Effector CD4-positive, alpha-beta T cell (primary cell): ENCODE results near the gene POLG2.
A peak's percentile ranks its signal among the peaks of the same experiment; 100 is the strongest.
"Not testable (repeated sequence)": the region's sequence is repeated elsewhere in the genome, so short reads cannot be mapped to it uniquely, and the experiment has no call there.

Experiments used
- DNase-seq: peaks from one replicate; pipeline ENCODE4 v3.0.0-alpha.2; 2020

POLG2 gene

DNA sequence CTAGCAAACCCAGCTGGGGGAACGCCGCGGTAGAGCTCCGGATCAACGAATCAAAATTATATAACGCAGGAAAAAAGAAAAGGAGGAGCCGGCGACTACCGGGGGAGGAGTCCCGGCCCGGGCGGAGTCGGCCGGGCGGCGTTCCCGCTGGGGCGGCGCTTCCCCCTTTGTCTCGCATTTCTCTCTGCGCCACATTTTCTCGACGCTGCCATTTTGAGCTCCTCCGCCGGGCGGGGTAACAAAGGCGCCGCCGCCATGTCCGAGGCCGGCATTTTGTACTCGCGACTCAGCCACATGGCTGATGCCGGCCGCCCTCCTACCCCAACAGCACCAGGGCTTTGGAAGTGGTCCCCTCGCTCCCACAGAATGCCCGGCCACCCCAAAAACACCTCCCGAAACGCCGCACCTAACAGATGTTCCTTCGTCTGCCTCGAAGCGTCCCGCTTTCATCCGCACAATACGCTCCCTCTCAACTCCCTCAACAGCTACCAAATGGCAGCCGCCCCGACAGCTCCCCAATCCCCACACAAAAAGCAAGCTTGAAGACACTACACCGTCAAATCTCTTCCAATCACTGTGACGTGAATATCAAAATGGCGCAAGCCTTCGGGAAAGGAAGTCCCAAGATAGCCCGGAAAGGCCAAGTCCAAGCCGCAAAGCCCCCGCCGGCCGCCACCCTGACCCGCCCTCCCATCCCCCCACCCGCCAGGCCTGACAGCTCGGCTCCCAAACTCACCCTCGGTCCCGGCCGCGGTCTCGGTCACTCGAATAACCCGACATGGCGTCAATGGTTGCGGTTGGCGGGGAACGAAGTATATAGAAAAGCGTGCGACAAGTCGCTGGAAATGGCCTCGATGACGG lies 8.7 kb upstream of the POLG2 start:
- DNase-seq: peak; percentile 77

DNA sequence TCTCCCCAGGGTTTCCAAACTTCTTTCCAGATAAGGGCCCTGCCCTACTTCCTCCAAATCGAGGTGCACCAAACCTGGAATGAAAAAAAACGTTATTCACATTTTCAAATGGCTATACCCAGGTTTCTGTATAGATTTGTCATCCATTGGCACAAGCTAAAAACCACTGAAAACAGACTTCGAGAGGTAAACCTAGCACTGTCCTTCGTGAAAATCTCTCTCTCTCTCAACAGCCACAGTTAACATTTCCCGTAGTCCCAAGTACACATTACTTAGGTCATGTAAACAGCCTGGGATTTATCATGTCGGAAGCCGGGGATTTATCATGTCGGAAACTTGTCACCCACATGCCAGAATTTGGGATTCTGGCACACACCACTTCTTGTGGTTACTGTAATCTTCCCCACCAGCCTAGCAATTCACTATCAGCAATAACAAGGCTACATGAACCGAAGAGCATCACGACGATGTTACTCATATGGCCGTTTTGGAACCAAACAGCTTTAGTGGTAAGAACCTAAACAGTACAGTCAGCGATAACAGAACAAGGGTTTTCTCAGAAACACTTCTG lies 8.0 kb upstream of the POLG2 start:
- no peak for DNase-seq

GRCh38 chr17:64503821-64504768 lies 7.2 kb upstream of the POLG2 start:
- no peak for DNase-seq

GRCh38 chr17:64503341-64503740 lies 6.5 kb upstream of the POLG2 start:
- DNase-seq: no peak

DNA sequence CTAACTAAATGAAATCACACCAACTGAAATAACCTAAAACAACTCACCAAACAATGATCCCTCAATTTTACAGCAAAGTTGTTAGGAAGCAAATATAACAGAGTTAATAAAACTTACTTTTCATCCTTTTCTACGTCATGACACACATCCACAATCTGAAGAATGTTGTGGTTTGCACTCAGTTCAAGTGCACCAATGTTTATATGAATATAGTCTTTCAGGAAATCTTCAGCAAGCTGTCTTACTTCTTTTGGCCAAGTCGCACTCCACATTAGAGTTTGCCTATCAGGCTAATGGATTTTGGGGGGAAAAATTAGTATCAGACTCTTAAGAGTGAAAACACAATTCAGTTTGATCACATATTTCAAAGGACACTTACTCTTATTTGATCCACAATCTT lies 6.0 kb upstream of the POLG2 start:
- no peak for DNase-seq

DNA sequence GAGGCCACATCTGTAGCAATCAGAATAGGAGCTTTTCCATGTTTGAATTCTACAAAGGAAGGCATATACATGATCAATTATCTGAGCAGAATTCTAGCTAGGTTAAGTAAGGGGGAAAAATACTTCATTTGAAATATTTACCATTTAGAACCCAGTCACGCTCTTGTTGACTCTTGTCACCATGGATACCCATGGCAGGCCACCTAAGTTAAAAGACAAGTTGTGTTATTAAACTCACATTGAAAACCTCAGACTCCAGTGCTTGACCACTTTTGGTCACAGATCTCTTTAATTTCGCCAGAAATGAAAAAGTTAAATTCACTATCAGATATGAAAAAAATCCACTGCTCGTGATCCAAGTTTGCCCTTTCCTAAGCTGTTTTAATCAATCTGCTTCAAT lies 5.2 kb upstream of the POLG2 start:
- DNase-seq: no peak

DNA sequence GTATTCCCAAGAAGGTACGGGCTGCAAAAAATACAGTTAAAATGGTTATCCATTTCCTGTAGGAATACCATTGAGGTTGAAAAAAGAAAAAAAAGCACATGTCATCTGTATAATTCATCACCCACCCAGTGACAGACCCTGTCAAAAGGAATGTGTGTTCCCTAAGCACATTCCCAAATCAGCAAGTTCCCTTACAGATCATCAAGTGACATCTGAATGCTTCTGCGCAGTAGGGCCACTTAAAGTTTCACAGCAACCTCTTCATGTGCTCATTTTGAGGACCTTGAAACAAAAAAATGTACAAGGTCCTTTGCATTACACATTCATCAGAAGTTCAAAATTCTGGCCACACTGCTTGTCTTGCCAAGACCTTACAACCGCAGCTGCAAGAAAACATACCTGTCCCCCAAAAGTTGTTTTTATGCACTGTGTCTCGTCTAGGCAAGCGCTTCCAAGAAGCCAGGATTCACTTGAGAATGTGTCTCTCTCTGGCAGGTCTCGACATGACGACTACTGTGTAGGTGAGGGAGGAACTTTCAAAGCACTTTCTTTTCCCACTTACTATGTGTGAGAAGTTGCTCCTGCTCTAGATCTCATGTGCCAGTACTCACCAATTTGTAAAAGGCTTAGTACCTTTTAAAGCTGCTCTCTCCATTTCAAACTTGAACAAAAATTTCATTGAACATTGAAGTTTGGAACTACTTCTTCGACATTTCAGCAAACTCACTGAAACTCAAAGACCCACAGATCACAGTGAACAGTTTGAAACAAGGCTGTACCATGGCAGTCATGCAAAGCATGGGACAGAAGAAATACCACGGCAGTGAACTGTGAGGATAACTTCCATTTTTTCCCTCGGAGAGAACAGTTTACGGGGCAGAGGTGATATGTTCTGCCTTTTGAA lies 4.3 kb upstream of the POLG2 start:
- no peak for DNase-seq

- DNase-seq: no peak
Measured at GRCh38 chr17:64500487-64500859, 3.6 kb upstream of the POLG2 start.

DNA sequence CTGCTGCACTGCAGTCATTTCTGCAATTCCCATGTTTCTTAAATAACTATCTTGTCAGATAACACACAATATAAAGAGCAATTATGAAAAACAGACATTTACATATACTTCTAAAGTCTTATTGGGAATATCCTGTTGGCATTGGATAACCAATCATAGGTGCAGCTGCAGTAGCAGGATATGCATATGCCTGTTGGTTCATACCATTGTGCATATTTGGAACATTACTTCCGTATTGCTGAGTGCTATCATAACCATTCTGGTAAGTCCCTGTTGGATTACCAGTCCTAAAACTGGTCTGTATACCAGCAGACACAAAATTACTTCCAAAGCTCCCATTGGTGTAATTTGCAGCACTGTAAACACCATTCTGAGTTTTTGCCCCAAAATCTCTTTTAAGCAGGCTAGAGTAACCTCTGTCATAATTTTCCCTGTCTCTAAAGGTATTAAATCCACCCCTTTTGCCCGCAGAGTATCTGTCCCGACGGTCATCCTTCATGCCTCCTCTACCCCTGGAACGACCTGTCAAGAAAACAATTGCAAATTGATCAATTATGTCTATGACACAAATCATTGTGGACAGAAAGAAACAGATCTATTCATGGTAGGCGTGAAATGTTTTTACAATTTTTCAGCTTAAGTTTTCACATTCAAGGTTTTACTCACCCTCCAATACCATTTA lies 3.1 kb upstream of the POLG2 start:
- no peak for DNase-seq

DNA sequence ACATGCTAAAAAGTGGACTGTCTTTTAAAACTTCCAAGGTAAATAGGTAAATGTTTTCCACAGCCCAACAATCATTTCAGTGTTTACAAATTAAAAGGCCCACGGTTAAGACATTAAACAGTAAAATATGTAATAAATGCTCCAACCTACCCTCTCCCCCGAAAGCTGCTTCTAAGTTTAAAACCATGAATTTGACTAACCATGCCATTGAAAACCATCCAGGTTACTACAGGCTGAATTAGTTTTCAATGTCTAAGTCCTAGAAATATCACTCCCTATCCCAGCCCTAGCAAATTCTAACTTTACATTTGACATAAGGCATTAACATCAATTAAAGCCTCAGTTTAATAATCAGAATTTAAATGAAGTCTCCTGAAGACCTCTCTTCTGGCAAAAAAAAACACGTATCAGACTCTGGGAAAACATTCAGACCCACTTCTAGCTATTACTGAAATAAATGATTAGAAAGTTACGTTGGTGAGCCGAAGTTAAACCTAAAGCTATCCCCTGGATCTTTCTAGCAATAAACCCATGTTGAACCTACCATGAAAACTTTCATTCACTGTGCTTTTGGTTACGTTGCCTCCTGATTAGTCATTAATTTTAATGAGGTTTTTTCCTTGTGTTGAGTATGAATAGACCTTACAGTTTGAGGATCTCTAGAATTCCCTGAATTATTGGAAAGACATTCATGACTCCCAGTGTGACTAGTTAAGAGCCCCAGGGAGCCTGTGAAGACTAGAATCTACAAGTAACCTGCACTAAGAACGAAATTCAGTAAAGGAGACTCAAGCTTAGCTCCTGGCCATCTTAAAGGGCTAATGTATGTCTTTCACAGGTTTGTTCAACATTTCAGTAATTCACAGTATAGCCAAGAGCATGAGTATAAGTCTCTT lies 1.7 kb upstream of the POLG2 start:
- no peak for DNase-seq

GRCh38 chr17:64497565-64498035 lies 746 bp upstream of the POLG2 start:
- no peak for DNase-seq

- DNase-seq: no peak
Measured at GRCh38 chr17:64496348-64496785, 487 bp downstream of the POLG2 start.

GRCh38 chr17:64495300-64495699 lies 1.6 kb downstream of the POLG2 start:
- not testable (repeated sequence) for DNase-seq

- DNase-seq: no peak
Measured at GRCh38 chr17:64494121-64494520, 2.7 kb downstream of the POLG2 start.

- DNase-seq: peak; percentile 30
Measured at GRCh38 chr17:64492481-64493109, 4.3 kb downstream of the POLG2 start.

DNA sequence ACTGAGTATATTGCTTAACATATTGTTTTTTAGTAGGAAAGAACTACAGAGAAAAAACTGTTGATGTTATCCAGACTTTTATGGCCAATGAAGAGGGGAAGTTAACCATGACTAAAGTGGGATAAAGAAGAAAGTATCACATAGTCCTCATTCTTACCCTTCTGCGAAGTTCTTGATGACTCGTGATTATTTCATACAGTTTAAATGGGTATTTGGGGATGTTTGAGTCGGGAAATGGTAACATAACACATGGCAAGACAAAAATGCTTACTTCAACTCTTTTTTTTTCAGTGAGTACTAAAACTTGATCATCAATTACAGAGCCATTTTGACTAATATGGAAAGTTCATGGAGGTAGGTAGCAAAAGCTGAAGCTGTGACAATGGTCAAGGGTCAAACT lies 4.9 kb downstream of the POLG2 start:
- no peak for DNase-seq

DNA sequence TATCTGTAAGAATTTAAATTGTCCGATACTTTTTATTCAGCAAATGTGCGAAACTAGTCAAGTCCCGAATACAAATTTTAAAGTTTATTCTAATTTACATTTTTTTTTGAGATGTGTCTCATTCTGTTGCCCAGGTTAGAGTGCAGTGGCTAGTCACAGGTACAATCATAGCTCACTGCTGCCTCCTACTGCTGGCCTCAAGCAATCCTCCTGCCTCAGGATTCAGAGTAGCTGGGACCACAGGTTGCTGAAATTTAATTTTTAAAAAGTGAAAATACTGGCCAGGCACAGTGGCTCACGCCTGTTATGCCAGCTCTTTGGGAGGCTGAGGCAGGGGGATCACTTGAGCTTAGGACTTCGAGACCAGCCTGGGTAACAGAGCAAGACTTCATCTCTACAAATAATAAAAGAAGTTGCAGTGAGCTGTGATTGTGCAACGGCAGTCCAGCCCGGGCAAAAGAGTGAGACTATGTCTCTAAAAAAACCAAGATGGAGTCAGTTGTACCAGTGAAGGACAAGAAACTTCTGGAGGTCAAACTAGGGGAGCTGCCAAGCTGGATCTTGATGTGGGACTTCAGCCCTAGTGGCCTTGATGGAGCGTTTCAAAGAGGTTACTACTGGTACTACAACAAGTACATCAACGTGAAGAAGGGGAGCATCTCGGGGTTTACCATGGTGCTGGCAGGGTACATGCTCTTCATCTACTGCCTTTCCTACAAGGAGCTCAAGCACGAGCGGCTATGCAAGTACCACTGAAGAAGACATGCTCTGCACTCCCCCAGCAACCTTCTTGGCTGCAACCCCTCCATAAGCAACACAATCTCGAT lies 5.6 kb downstream of the POLG2 start:
- peak; percentile 24 for DNase-seq

DNA sequence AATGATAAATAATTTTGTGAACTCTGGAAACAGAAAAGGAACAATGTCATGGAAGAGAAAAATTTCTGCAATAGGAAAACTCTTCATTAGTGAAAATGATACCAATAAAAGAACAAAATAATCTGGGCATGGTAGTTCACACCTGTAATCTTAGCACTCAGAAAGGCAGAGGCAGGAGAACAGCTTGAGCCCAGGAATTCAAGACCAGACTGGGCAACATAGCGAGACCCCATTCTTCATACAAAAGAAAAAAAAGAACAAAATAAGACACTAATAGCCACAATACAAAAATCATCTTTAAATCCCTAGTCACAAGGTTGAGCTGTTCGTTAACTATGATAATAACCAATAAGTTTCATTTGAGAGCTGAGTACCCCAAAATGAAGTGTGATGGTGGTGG lies 8.6 kb downstream of the POLG2 start:
- no peak for DNase-seq

GRCh38 chr17:64484380-64484779 lies 12.5 kb downstream of the POLG2 start:
- DNase-seq: no peak
